GM18870 (cell line): ENCODE data around the gene LRRFIP2.
"Not testable (repeated sequence)": the region's sequence is repeated elsewhere in the genome, so short reads cannot be mapped to it uniquely, and the experiment has no call there.

Experiments used
- ATAC-seq: cut with Tn5 transposase; IDR thresholded peaks from one replicate; pipeline ENCODE4 v1.9.1; 2021; ENCODE audit warnings: moderate library complexity; ENCODE audit not compliant: unreplicated experiment

The LRRFIP2 gene

GRCh38 chr3:37145611-37146010, 28.8 kb downstream of the LRRFIP2 start:
- no peak for ATAC-seq

DNA sequence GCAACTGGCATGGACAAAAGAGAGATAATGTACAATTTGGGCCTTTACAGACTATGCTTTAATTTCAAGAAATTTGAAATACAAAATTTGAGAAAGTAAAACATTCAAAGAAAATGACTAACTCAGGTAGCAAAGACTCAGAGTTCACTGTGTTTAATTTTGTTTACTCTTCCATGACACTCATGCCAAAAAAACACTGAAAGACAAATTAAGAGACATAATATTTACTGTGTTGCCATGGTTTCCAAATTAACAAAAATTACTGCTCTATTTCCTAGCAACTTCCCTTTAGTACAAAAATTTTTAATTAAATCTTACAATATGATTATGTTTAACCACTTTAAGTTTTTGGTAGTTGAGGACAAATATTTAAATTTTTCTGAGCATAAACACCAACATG, 29.6 kb downstream of the LRRFIP2 start:
- ATAC-seq: no peak

- ATAC-seq: no peak
Observed at GRCh38 chr3:37143821-37144220, 30.6 kb downstream of the LRRFIP2 start.

DNA sequence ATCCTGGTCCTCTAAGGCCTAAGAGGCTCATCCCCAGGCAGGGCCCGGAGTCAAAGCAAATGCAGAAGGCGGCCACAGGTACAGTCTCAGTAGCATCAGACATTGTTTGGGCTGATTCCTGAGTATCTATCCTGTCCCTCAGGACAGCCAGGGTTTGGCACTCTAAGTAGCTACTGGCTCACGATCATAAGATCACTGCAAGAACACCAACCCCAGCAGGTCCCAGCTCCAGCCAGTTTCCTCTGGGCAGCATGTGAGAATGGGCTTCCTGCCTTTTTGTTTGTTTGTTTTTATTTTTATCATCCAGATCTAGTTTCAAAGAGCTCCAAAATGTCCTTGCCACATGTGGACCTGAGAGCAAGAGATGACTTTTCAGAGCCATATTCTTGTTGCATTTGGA, 32.7 kb downstream of the LRRFIP2 start:
- ATAC-seq: no peak

GRCh38 chr3:37140899-37141541, 33.4 kb downstream of the LRRFIP2 start:
- ATAC-seq: no peak

- ATAC-seq: peak; percentile 67
Observed at GRCh38 chr3:37139567-37140052, 34.8 kb downstream of the LRRFIP2 start.

- ATAC-seq: no peak
Observed at GRCh38 chr3:37138816-37139215, 35.6 kb downstream of the LRRFIP2 start.

DNA sequence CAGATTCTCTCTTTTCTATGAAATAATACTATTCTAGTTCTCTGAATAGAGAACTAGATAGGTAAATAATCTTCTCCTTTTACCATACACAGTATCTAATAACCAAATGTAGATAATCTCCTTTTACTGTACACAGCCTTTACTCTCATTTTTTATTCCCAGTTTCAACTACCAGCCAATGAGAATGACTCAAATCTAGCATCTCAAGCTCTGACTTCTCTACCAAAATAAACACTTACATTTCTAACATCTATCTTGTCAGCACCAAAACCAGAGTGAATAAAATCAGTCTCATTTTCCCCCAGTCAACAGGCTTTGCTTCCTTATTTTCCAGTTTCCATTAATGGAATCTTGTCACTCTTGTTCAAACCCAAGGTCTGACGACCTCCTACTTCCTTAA, 36.9 kb downstream of the LRRFIP2 start:
- no peak for ATAC-seq

DNA sequence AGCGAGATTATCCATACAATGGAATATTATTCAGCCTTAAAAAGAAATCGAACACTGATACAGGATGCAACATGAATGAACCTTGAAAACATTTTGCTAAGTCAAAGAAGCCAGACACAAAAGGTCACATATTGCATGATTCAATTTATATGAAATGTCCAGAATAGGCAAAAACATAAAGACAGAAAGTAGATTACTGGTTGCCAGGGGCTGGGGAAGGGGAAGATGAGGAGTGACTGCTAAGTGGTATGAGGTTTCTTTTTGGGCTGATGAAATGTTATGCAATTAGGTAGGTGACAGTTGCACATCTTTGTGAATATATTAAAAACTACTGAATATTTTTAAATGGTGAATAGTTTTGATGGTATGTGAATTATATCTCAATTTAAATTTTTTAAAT, 38.3 kb downstream of the LRRFIP2 start:
- ATAC-seq: no peak

DNA sequence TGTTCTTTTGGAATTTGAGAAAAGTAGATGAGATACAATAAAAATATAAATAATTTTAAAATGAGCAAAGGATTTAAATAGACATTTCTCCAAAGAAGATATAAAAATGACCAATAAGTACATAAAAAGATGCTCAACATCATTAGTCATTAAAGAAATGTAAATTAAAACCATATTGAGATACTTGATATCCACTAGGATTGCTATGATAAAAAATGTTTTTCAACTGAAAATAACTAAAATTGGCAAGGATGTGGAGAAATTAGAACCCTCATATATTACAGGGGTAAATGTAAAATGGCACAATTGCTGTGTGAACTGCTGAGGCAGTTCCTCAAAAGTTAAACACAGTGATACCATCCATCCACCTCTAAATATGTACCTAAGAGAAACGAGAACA, 38.8 kb downstream of the LRRFIP2 start:
- no peak for ATAC-seq

DNA sequence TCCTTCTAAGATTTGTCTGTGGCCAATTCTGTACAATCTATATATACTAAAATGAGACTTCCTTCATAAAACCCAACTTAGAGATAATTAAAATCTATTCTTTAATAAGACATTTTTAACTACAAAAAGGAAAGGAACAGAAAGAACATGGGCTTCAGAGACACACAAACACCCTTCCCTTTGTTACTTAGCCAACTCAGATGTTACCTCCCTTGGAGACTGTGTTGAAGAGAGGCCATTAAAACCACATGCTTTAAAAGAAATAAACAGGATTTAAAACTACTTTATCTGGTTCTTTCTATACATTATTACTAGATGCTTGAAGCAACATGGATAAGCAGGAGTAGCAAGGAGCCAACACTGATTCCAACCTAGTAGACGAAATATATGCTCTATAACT, 42.0 kb downstream of the LRRFIP2 start:
- ATAC-seq: no peak

DNA sequence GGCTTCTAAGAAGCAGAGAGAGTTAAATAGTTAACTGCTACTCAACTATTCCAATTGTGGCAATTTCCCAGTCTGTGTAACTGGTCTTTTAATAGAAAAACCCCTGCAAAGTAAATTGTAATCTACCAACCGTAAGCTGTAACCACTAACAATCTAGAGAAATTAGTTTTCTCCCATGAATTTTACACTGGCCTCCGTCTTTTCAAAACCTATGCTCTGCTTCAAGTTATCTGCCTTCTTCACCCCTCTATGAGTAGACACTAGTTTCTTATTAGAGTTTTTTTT, 42.6 kb downstream of the LRRFIP2 start:
- ATAC-seq: no peak

DNA sequence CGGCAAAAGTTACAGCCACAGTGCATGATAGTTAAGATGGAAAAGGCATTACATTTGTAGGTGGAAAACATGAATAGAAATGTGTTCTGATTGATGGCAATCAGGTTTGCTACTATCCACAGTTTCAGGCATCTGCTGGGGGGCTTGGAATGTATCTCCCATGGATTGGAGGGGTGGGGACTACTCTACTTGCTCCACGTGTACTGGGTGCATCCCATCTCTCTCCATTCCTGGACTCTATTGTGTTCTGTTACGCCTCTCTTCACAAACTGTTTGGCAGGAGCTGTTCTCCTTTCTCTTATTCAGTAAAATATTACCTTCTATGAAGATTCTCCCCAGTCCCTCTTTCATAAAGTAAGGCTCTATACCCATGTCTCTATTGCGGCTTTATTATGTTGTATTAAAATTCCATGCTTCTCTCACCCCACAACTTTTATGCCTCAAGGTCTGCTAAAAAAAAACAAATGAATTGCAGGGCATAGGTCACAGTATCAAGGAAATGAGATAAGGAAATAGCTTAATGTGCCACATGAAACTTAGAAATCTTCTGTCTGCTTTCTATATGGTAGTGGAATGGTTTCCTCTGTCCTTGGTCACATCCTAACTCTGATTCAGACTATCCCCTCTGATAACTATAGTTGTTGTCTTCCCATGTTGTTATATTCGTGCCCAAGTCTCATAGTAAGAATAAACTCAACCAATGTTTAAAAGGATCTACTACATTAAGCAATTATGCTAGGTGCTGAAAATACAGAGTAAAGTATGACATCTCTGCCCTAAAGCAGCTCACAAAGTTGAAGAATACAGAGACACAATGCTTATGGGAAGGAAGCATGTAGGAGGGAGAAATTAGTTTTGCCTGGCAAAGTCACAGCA, 43.2 kb downstream of the LRRFIP2 start:
- no peak for ATAC-seq

- ATAC-seq: no peak
Observed at GRCh38 chr3:37130448-37130847, 43.9 kb downstream of the LRRFIP2 start.

GRCh38 chr3:37129871-37130270, 44.5 kb downstream of the LRRFIP2 start:
- ATAC-seq: peak; percentile 58

- ATAC-seq: no peak
Observed at GRCh38 chr3:37127340-37127739, 47.0 kb downstream of the LRRFIP2 start.

DNA sequence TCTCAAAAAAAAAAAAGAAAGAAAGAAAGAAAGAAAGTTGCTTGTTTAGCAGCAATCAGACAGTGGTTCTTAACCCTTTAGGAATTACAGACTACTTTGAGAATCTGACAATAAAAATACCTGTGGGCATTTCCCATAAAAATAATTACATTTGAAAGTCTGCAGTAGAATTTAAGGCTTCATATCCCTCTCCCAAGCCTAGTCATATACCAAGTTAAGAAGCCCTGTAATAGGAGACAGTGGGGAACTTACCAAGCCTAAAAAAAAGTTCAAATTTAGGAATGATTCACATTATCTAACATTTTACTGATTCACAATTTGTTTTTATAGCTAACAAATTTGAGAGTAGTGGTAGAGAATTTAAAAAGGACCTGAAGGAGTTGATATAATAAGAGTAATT, 47.5 kb downstream of the LRRFIP2 start:
- no peak for ATAC-seq

DNA sequence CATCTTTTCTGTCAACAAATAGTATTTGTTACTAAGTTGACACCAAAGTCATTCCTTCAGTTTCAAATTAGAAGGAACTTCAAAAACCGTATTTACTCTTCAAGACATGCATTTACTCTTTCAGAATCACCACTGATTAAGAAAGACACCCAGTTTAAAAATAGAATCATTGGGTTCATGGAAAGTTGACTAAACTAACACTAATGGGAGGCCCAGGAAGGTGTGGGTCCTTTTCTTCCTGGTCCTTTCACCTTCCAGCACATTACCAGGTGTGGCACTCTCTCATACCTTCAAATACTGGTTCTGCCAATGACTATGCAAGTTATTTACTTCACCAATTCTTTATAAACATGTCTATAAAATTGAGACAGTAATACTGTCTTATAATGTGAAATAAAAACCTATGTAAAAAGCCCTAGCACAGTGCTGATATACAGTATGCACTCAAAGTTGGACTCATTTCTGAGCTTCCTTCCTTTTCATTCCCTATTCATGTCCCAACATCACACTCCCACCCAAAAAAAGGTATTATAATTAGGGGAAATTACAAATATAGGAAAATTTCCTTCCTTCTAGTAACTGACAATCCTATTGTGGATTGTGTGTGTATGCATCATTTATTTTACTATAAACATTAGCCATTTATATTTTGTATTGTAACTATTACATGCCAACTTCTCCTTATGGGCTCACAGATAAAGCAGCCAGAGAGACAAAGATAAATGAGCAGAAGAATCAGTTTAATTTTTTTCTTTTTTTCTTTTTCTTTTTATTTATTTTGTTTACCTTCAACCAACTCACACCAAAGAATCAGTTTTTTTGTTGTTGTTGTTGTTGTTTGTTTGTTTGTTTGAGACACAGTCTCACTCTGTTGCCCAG, 48.9 kb downstream of the LRRFIP2 start:
- ATAC-seq: no peak

DNA sequence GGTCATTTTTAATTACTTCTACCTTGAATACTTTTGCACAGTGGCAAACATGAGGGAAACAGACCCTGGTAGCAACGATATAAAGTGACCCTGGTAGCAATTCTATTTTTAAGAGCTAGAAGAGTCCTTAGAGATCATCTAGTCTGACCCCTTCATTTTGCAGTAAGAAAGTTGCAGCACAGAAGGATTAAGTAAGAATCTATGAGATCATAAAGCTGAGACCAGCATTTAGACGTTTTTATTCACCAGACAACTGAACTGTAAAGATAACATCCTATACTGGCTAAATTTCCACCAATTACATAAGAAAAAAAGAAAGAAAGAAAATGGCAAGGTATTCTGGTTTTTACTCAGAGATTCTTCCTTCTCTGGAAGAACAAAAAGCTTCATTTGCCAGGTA, 49.9 kb downstream of the LRRFIP2 start:
- ATAC-seq: no peak

GRCh38 chr3:37123292-37123691, 51.1 kb downstream of the LRRFIP2 start:
- ATAC-seq: no peak

DNA sequence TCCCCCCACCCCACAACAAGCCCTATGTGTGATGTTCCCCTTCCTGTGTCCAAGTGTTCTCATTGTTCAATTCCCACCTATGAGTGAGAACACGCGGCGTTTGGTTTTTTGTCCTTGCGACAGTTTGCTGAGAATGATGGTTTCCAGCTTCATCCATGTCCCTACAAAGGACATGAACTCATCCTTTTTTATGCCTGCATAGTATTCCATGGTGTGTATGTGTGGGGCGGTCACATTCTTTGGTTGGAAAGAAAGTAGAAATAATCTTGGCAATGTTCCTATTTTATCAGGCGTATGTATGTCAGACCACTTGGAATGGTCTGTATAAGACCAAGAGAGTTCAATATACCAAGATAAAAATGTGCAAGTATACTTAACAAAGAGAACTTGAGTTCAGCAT, 52.3 kb downstream of the LRRFIP2 start:
- not testable (repeated sequence) for ATAC-seq

GRCh38 chr3:37118163-37118562, 56.2 kb downstream of the LRRFIP2 start:
- no peak for ATAC-seq
